NT2/D1 (cell line): ENCODE results near the gene EDAR.

ENCODE experiments used
- SUZ12 ChIP-seq: IDR thresholded peaks from 2 replicates; pipeline ENCODE4 v1.6.1; 2011; ENCODE audit not compliant: insufficient read length, insufficient read depth; ENCODE audit errors: extremely low read depth
- YY1 ChIP-seq: IDR thresholded peaks from 2 replicates; pipeline ENCODE4 v1.6.1; 2011; ENCODE audit not compliant: insufficient read length, insufficient read depth
- ZNF274 ChIP-seq: IDR thresholded peaks from 2 replicates; pipeline ENCODE4 v1.6.1; 2011; ENCODE audit warnings: mild to moderate bottlenecking, low read depth, low read length

- TF ChIP-seq YY1 (no peak), ZNF274 (no peak), SUZ12 (no peak)
Measured at GRCh38 chr2:108979461-108979860, 9.6 kb downstream of the EDAR start.
